ENCODE results near the gene ALPL.

The ALPL gene

DNA sequence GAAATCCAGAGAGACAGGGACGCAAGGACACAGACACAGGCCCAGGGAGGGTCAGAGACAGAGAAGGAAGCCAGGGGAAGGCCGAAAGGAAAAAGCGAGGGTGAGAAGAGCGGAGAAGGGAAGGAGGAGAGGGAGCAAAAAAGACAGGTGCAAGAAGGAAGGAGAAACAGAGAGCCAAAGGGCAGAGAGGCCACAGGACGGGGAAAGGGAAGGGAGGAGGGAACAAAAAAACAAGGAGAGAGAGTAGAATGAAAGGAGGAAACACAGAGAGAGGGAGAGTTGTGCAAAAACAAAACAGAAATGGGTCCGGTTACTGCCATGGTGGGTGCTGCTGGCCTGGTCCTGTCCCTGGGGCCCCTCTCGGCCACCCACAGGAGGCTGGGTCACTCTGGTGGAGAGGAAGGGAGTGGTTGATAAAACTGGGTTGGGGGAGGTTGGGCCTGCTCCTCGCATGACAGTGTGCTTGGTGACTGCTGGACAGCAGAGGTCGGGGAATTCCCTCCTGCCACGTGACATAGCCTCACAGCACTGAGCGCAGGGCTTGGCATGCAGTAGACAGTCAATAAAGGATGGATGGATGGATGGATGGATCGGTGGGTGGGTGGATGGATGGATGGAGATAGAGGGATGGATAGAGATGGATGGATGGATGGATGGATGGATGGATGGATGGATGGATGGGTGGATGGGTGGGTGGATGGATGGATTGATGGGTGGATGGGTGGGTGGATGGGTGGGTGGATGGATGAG, 95.2 kb downstream of the ALPL start:
- no peak for FAIRE-seq

DNA sequence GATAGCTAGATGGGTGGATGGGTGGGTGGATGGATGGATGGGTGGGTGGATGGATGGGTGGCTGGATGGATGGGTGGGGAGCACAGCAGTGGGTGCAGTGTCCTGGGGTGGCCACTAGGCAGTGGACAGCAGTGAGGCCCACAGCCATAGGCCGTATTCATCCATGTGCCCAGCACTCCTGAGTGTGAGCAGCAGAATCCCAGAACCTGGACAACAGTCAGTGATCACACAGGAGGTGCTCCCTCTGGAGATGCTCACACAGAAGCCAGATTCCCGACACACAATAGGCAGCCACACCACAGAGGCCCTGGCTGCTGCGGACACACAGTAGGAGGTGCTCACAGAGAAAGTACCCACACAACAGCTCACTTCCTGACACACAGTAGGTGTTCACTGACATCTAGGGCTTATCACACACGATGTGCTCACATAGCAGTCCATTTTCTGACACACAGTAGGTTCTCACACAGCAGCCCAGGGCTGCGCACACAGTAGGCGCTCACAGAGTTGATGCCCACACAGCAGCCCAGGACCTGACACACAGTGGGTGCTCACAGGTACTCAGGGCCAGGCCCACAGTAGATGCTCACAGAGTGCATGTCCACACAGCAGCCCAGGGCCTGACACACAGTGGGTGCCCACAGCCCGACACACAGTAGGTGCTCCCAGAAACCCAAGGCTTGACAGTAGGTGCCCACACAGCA, 95.9 kb downstream of the ALPL start:
- no peak for FAIRE-seq

DNA sequence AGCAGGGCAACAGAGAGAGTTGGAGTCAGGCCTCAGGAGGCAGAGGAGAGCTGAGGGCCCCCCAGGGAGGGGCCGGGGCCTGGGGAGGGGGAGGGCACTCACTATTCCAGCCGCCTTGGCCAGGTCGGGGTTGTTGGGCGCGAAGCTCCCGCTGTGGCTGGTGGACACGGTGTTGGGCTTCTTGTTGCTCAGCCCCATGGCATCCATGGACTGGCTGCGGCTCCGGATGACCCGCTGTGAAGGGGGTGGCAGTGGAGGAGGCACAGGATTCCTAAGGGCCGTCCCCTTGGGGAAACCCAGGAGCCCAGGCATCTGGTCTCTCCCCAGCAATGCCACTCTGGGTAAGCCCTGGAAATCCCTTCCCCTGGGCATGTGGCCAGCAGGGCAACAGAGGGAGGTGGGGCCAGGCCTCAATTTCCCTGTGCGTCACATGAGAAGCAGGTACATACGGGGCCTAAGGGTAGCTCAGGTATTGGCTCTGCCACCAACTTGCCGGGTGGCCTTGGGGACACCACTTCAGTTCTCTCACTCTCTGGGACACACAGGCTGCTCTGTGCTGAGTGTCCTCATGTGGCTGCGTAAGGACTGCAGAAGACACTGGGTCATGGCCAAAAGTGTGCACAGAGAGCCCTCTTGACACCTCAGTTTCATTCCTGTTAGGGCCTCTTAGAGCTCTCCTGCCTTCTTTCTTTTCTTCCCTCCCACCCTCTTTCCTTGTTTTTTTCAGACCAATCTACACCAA, 96.9 kb downstream of the ALPL start:
- no peak for FAIRE-seq

DNA sequence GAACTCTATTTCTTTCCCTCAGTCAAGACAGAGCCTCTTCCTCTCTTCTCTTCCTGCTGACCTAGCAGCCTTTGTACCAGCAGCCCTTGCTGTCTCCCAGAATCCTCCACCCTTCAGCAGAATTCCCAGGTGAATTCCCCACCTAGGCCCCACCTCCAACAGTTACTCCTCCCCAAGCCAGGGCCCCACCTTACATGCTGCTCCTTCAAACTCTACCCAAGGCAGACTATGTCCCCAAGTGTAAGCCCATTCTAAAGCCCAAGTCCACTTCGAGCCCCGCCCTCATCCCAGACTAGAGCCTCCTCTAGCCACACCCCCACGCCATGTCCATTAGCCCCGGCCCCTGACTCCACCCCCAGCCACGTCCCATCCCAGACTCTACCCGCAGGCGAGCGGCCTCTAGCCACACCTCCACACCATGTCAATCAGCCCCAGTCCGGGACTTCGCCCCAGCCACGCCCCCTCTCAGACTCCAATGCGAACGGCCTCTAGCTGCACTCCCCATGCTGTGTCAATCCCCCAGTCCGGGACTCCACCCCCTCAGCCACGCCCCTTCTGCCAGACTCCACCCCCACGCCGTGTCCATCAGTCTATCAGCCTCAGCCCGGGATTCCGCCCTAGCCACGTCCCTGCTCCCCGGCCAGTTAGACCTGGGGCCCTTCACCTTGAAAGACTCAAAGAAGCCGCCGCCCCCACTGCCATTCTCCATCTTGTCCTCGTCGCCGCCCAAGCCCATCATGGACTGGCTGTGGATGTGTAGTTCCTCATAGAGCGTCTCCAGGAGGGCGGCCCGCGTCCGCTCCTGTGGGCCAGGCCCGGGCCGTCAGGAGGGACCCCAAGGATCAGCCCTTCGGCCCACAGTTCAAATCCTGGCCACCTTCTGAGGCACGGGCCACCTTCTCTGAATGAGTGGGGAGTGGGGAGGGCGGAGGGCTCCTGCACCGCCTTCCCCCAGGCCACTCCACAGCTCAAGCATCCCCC, 98.6 kb downstream of the ALPL start:
- no peak for FAIRE-seq

GRCh38 chr1:21608798-21609197, 99.6 kb downstream of the ALPL start:
- FAIRE-seq: no peak

GRCh38 chr1:21610027-21610426, 100.8 kb downstream of the ALPL start:
- no peak for FAIRE-seq

DNA sequence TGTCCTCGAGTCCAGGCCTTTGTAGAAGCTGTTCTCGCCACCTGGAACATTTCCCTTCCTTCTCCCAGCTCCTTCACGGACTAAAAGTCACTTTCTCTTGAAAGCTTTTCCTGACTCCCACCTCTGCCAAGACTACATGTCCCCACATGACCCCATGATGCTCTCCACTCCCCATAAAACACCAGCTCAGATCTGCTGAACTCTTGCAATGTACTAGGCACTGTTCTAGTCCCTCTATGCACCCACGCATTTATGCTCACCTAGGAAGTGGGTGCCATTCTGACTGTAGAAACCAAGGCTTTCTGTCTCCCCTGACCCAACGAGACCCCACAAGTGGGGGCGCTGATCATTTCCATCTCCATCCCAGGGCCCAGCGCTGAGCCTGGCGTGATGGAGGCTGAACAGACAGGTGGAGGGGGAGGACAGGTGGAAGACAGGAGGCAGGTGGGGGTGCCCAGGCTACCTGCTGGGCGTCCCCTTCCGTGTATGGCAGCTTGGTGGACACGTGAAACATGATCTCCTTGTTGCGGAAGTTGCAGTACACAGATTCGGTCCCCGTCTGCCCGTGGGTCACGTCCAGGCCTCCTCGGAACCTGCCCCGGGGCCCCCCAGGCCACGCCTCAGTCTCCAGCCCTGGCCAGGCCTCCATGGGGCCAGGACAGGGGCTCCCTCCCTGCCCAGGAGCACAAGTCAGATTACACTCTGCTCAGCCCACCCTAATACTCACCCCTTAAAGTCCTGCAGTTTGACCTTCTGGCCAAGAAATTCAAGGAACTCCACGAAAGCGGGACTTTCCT, 102.0 kb downstream of the ALPL start:
- FAIRE-seq: no peak

DNA sequence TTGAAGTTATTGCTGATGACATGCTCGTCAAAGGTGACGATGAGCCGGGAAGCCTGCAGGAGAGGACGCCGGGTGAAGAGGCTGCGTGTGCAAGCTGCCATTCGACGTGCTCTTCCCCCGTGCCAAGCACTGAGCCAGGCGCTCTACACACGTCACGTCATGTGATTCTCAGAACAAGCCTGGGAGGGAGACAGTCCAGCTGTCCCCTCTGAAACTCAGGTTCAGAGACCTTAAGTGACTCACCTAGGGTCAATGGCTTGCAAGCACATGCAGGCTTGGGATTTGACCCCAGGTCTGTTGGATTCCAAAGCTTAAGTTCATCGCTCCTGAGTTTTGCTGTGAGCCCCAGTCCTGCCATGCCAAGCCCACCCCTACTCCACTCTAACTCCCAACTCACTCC, 102.8 kb downstream of the ALPL start:
- no peak for FAIRE-seq

GRCh38 chr1:21613072-21613867, 104.0 kb downstream of the ALPL start:
- no peak for FAIRE-seq

GRCh38 chr1:21614419-21615115, 105.3 kb downstream of the ALPL start:
- no peak for FAIRE-seq

DNA sequence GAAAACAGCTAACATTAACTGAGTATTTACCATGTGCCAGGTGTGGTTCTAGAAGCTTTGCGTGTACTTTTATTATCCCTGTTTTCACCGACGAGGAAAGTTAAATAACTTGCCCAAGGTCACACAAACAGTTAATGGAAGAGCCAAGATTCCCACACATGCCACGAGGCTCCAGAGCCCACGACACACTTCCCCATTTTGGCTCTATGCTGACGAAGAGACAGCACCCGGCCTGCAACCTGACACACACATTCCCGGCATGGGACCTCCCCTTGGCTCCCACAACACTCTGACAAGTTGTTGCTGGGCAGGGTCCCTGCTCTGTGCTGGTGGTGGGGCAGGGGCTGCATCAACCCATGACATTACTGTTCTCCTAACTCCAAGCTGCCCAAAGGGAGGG, 107.1 kb downstream of the ALPL start:
- FAIRE-seq: no peak

DNA sequence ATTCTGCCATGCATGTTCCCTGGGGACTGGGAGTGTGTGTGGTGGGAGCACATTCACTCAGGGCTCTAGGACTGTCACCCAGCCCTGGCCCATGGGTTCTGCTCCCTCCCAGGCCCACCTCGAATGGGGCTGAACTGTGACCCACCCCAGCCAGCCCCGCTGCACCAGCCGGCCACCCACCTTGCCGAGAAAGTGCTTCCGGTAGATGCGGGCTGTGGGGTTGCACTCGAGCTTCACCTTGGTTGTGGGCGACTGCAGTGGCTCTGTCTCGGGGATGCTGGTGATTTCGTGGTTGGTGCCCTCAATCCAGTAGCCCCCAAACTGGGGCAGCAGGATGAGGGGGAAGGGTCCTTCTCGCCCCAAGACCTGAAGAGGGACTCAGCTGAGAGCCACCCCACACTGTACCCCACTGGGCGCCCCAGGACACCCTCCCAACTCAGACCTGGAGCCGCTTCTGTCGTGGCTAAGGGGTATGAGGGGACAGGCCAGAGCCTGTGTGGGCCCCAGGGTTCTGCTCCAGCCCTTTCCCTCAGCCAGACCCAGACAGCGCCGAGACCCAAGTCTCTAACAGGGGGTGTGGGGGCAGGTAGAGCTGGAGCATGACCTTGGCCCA, 108.0 kb downstream of the ALPL start:
- no peak for FAIRE-seq

DNA sequence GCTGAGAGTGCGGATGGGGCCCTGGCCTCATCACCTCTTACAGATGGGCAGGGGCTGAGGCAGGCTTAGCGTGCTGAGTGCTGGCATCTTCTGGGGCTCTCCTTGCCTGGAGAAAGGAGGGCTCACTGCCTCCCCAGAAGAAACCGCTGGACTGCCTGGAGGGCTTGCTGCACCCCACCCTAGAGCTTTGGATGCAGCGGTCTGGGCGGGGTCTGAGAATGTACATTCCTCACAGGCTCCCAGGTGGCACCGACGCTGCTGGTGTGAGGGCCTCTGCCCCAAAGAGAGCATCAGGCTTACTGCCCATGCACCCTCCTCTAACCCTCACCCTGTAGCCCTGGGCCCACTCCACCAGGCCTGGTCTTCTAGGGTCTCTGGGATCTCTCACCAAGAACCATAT, 108.8 kb downstream of the ALPL start:
- FAIRE-seq: no peak

DNA sequence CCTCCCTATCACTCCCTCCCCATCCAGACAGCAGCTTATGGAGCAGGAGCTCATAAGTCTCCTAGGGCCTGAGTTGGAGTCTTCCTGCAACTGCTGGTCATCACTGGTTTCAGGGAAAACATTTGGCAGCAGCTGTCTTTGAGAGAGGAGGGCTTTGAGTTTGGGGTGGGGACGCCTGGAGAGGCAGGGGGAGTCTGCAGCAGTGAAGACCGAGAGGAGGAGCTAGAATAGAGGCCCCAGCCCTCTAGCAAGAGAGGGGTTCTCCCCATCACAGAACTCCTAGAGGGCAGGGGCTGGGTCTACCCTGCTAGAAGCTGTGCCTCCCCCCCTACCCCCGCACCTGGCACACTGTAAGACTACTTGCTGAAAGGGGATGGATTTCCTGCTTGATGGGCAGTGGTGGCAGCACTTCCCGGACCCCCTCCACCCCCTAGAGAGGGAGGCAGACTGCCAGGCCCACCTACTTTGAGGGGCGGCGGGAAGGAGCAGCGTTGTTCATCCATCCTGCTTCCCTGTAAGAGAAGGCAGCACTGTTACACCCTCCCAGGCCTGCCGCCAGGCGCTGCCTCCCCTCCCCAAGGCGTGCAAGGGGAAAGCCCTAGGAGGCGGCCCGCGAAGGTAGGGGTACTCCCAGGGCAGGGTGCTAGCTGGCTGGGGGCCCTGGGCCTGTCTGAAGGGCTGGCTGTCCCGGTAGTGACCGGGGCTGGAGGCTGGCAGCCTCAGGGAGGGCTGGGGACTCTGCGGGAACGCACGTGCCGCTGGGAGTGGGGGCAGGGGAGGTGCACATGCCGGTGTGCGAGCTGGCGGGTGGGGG, 109.5 kb downstream of the ALPL start:
- FAIRE-seq: no peak

- FAIRE-seq: no peak
Measured at GRCh38 chr1:21619375-21619947, 110.2 kb downstream of the ALPL start.

- no peak for FAIRE-seq
Measured at GRCh38 chr1:21620011-21620410, 110.8 kb downstream of the ALPL start.

DNA sequence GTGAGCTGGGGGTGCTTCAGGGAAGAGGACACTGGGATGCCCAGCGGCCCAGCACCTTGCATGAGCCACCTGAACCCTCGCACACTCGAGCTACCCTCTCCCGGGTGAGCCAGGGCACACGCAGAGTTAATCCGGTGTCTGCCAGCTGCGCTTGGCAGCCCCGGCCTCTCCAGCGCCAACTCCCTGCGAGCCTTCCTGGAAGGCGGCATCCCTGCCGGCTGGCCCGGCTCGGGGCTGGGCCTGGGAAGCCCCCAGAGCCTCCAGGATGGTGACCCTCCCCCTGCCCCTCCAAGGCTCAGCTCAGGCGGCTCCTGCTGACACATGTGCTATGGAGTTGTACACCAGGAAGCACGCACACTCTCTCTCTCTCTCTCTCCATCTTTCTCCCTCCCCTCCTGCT, 111.3 kb downstream of the ALPL start:
- no peak for FAIRE-seq

- FAIRE-seq: no peak
Measured at GRCh38 chr1:21621051-21621450, 111.8 kb downstream of the ALPL start.
